SU-DHL-6 (cell line): Measurements from ENCODE around the gene GPR35.

Experiments used
- CTCF ChIP-seq: fragments of 200-600 bp; sonication (generic); IDR thresholded peaks from one replicate; pipeline ENCODE4 v1.5.1; 2017; ENCODE audit warnings: antibody characterized with exemption, mild to moderate bottlenecking, low read length, moderate library complexity; ENCODE audit not compliant: insufficient read depth, poor library complexity, severe bottlenecking
- EZH2phosphoT487 ChIP-seq: fragments of 200-600 bp; sonication (generic), shearing (Covaris generic); conservative IDR thresholded peaks from 2 replicates; pipeline ENCODE4 v1.6.1; 2018; ENCODE audit warnings: mild to moderate bottlenecking, antibody characterized with exemption, low read length, moderate library complexity, mixed read lengths

DNA sequence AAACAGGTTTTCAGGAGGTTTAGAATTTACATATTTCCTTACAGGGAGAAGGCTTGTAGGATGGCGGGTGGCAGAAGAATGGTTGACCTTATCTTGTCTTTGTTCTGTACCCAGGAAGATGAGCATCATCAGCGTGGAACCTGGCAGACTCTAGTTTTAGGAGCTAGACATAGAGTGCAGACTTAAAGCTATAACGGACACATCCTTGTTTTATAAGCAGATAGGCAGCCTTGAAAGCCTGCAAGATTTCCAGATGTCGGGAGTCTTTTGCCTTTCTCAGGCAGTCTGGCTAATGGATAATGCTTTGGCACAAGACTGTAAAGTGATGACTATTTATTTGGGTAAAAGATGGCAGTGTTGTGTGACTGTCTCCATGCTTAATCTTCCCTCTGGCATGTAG, 45.7 kb downstream of the GPR35 start:
- TF ChIP-seq CTCF = no peak
- no peak for TF ChIP-seq EZH2phosphoT487
